HEK293 (cell line): ENCODE results near the gene CPNE4.

Experiments
- CTCF ChIA-PET: fragments of 350-600 bp; formaldehyde crosslinking; extraction: SDS; loops from one replicate; lab custom pipeline; 2021; ENCODE audit warnings: antibody characterized with exemption; lab: Yijun Ruan, JAX
- POLR2A ChIA-PET: fragments of 300-600 bp; formaldehyde crosslinking; extraction: SDS; loops from one replicate; lab custom pipeline; 2020; ENCODE audit warnings: antibody characterized with exemption, inconsistent platforms; lab: Yijun Ruan, JAX
- H3K27ac ChIP-seq: fragments of 200-500 bp; sonication (Bioruptor generic); 2 replicates; pipeline ENCODE4 v1.5.1; 2014; ENCODE audit warnings: low read depth, low read length, control low read depth, inconsistent platforms; ENCODE audit errors: extremely low read depth
- H3K36me3 ChIP-seq, 2 experiments: fragments of 200-500 bp in 1 of 2; sonication (Bioruptor generic) in 1 of 2; 1 replicate in 1 of 2; 2 replicates in 1 of 2; pipeline ENCODE4 v1.5.1; 2014 to 2017; ENCODE audit warnings: inconsistent platforms in 2 of 2, low read length in 2 of 2; ENCODE audit not compliant: control insufficient read depth in 2 of 2, insufficient read depth in 1 of 2
- H3K4me1 ChIP-seq: fragments of 200-500 bp; sonication (Bioruptor generic); 2 replicates; pipeline ENCODE4 v1.5.1; 2014; ENCODE audit warnings: mild to moderate bottlenecking, low read length, inconsistent platforms; ENCODE audit not compliant: control insufficient read depth, insufficient read depth
- H3K4me3 ChIP-seq: 2 replicates; pipeline ENCODE4 v1.5.1; 2011; ENCODE audit warnings: low read depth, mild to moderate bottlenecking, control low read depth, low read length, moderate library complexity
- H3K9me3 ChIP-seq: fragments of 200-500 bp; sonication (Bioruptor generic); 2 replicates; pipeline ENCODE4 v1.5.1; 2014; ENCODE audit warnings: low read depth, low read length, inconsistent platforms; ENCODE audit not compliant: control insufficient read depth, insufficient read depth
- HOXC10 ChIP-seq: sonication (generic); formaldehyde crosslinking; IDR thresholded peaks from 2 replicates; pipeline ENCODE4 v1.8.1; 2023; ENCODE audit warnings: mild to moderate bottlenecking, missing genetic modification reagents
- KLF1 ChIP-seq: fragments of 450-650 bp; formaldehyde crosslinking; IDR thresholded peaks from 2 replicates; pipeline ENCODE4 v1.5.1; 2016; ENCODE audit warnings: missing biosample characterization, missing genetic modification characterization
- KLF16 ChIP-seq: fragments of 450-650 bp; formaldehyde crosslinking; IDR thresholded peaks from 2 replicates; pipeline ENCODE4 v1.5.1; 2017; ENCODE audit warnings: missing biosample characterization, missing genetic modification characterization
- MYNN ChIP-seq: fragments of 450-650 bp; formaldehyde crosslinking; IDR thresholded peaks from 2 replicates; pipeline ENCODE4 v1.5.1; 2016; ENCODE audit warnings: missing biosample characterization, missing genetic modification characterization, borderline replicate concordance
- ZBTB20 ChIP-seq: fragments of 450-650 bp; formaldehyde crosslinking; IDR thresholded peaks from 2 replicates; pipeline ENCODE4 v1.5.1; 2016; ENCODE audit warnings: missing biosample characterization, missing genetic modification characterization
- ZNF140 ChIP-seq: fragments of 450-650 bp; formaldehyde crosslinking; IDR thresholded peaks from 2 replicates; pipeline ENCODE4 v1.5.1; 2016; ENCODE audit warnings: missing biosample characterization, missing genetic modification characterization
- ZNF146 ChIP-seq: fragments of 450-650 bp; formaldehyde crosslinking; IDR thresholded peaks from 2 replicates; pipeline ENCODE4 v1.5.1; 2016; ENCODE audit warnings: missing biosample characterization, missing genetic modification characterization
- ZNF155 ChIP-seq: fragments of 450-650 bp; formaldehyde crosslinking; IDR thresholded peaks from 2 replicates; pipeline ENCODE4 v1.5.1; 2016; ENCODE audit warnings: missing biosample characterization, missing genetic modification characterization
- ZNF354C ChIP-seq: fragments of 450-650 bp; formaldehyde crosslinking; IDR thresholded peaks from 2 replicates; pipeline ENCODE4 v1.5.1; 2016; ENCODE audit warnings: missing biosample characterization, missing genetic modification characterization, low read depth, borderline replicate concordance
- ZNF416 ChIP-seq: fragments of 450-650 bp; formaldehyde crosslinking; IDR thresholded peaks from 2 replicates; pipeline ENCODE4 v1.5.1; 2016; ENCODE audit warnings: missing biosample characterization, missing genetic modification characterization
- ZNF514 ChIP-seq: fragments of 450-650 bp; formaldehyde crosslinking; IDR thresholded peaks from 2 replicates; pipeline ENCODE4 v1.5.1; 2016; ENCODE audit warnings: missing biosample characterization, missing genetic modification characterization
- ZNF521 ChIP-seq: fragments of 450-650 bp; formaldehyde crosslinking; IDR thresholded peaks from 2 replicates; pipeline ENCODE4 v1.5.1; 2017; ENCODE audit warnings: missing biosample characterization, mild to moderate bottlenecking, missing genetic modification characterization
- ZNF571 ChIP-seq: fragments of 450-650 bp; formaldehyde crosslinking; IDR thresholded peaks from 2 replicates; pipeline ENCODE4 v1.5.0; 2017; ENCODE audit warnings: missing biosample characterization, missing genetic modification characterization
- ZNF701 ChIP-seq: fragments of 450-650 bp; formaldehyde crosslinking; IDR thresholded peaks from 2 replicates; pipeline ENCODE4 v1.5.1; 2016; ENCODE audit warnings: missing biosample characterization, missing genetic modification characterization
- ZNF768 ChIP-seq: fragments of 450-650 bp; formaldehyde crosslinking; IDR thresholded peaks from 2 replicates; pipeline ENCODE4 v1.5.1; 2018; ENCODE audit warnings: missing biosample characterization, mild to moderate bottlenecking, missing genetic modification characterization
- TF ChIP-seq, protein P1 (sequence below): fragments of 450-650 bp; formaldehyde crosslinking; conservative IDR thresholded peaks from 2 replicates; pipeline ENCODE4 v1.5.1; 2016; ENCODE audit warnings: low read depth, missing biosample characterization, missing genetic modification characterization
- TF ChIP-seq, protein P2 (sequence below): fragments of 450-650 bp; formaldehyde crosslinking; IDR thresholded peaks from 2 replicates; pipeline ENCODE4 v1.5.1; 2016; ENCODE audit warnings: missing biosample characterization, missing genetic modification characterization
- TF ChIP-seq, protein P3 (sequence below): fragments of 450-650 bp; formaldehyde crosslinking; IDR thresholded peaks from 2 replicates; pipeline ENCODE4 v1.5.1; 2017; ENCODE audit warnings: missing biosample characterization, missing genetic modification characterization
- TF ChIP-seq, protein P4 (sequence below): fragments of 450-650 bp; formaldehyde crosslinking; IDR thresholded peaks from 2 replicates; pipeline ENCODE4 v1.5.1; 2016; ENCODE audit warnings: missing biosample characterization, missing genetic modification characterization
- TF ChIP-seq, protein P5 (sequence below): IDR thresholded peaks from 2 replicates; pipeline ENCODE4 v1.6.1; 2011; ENCODE audit warnings: mild to moderate bottlenecking, low read depth, low read length, borderline replicate concordance
- TF ChIP-seq, protein P6 (sequence below): fragments of 450-650 bp; formaldehyde crosslinking; IDR thresholded peaks from 2 replicates; pipeline ENCODE4 v1.5.1; 2016; ENCODE audit warnings: missing biosample characterization, missing genetic modification characterization
- TF ChIP-seq, protein P7 (sequence below): fragments of 450-650 bp; formaldehyde crosslinking; IDR thresholded peaks from 2 replicates; pipeline ENCODE4 v1.5.1; 2016; ENCODE audit warnings: missing biosample characterization, missing genetic modification characterization

CPNE4 gene

DNA sequence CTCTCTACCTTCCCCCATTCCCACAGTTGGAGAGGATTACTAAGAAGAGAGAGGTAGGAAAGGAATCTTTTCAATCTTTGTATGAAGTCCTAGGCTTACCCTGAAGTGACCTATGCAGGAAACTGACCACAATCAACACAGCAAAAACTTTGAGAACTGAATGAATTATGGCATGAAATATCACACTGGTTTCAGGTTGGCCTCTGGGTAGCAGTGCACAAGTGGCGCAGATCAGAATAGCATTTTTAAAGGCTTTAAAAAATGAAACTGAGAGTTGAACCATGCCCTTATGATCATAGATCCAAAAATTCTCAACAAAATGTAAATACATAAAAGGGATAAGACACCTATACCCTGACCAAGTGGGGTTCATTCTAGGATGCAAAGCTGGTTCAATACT, 198.9 kb downstream of the CPNE4 start:
- Histone ChIP-seq H3K36me3 (no peaks in the 10 kb centered on the region), H3K4me1 (no peaks in the 10 kb centered on the region), H3K4me3 (no peak overlapping the region)
- POLR2A ChIA-PET: no interaction called here
- TF ChIP-seq HOXC10 (CRISPR knock-in tag): no peak
- TF ChIP-seq, protein P1, sequence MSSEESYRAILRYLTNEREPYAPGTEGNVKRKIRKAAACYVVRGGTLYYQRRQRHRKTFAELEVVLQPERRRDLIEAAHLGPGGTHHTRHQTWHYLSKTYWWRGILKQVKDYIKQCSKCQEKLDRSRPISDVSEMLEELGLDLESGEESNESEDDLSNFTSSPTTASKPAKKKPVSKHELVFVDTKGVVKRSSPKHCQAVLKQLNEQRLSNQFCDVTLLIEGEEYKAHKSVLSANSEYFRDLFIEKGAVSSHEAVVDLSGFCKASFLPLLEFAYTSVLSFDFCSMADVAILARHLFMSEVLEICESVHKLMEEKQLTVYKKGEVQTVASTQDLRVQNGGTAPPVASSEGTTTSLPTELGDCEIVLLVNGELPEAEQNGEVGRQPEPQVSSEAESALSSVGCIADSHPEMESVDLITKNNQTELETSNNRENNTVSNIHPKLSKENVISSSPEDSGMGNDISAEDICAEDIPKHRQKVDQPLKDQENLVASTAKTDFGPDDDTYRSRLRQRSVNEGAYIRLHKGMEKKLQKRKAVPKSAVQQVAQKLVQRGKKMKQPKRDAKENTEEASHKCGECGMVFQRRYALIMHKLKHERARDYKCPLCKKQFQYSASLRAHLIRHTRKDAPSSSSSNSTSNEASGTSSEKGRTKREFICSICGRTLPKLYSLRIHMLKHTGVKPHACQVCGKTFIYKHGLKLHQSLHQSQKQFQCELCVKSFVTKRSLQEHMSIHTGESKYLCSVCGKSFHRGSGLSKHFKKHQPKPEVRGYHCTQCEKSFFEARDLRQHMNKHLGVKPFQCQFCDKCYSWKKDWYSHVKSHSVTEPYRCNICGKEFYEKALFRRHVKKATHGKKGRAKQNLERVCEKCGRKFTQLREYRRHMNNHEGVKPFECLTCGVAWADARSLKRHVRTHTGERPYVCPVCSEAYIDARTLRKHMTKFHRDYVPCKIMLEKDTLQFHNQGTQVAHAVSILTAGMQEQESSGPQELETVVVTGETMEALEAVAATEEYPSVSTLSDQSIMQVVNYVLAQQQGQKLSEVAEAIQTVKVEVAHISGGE (tag by site-specific recombination): no peak
- TF ChIP-seq, protein P2, sequence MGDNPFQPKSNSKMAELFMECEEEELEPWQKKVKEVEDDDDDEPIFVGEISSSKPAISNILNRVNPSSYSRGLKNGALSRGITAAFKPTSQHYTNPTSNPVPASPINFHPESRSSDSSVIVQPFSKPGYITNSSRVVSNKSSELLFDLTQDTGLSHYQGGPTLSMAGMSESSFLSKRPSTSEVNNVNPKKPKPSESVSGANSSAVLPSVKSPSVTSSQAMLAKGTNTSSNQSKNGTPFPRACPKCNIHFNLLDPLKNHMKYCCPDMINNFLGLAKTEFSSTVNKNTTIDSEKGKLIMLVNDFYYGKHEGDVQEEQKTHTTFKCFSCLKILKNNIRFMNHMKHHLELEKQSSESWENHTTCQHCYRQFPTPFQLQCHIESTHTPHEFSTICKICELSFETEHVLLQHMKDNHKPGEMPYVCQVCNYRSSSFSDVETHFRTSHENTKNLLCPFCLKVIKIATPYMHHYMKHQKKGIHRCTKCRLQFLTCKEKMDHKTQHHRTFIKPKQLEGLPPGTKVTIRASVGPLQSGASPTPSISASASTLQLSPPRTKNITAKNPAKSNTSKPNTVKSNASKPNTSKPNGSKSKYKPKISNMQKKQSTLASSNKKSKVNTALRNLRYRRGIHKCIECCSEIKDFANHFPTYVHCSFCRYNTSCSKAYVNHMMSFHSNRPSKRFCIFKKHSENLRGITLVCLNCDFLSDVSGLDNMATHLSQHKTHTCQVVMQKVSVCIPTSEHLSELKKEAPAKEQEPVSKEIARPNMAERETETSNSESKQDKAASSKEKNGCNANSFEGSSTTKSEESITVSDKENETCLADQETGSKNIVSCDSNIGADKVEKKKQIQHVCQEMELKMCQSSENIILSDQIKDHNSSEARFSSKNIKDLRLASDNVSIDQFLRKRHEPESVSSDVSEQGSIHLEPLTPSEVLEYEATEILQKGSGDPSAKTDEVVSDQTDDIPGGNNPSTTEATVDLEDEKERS (tag by site-specific recombination): no peak
- TF ChIP-seq ZNF521: no peak
- no peak for TF ChIP-seq ZNF140
- TF ChIP-seq, protein P3, sequence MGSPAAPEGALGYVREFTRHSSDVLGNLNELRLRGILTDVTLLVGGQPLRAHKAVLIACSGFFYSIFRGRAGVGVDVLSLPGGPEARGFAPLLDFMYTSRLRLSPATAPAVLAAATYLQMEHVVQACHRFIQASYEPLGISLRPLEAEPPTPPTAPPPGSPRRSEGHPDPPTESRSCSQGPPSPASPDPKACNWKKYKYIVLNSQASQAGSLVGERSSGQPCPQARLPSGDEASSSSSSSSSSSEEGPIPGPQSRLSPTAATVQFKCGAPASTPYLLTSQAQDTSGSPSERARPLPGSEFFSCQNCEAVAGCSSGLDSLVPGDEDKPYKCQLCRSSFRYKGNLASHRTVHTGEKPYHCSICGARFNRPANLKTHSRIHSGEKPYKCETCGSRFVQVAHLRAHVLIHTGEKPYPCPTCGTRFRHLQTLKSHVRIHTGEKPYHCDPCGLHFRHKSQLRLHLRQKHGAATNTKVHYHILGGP (tag by site-specific recombination): no peak
- TF ChIP-seq, protein P4, sequence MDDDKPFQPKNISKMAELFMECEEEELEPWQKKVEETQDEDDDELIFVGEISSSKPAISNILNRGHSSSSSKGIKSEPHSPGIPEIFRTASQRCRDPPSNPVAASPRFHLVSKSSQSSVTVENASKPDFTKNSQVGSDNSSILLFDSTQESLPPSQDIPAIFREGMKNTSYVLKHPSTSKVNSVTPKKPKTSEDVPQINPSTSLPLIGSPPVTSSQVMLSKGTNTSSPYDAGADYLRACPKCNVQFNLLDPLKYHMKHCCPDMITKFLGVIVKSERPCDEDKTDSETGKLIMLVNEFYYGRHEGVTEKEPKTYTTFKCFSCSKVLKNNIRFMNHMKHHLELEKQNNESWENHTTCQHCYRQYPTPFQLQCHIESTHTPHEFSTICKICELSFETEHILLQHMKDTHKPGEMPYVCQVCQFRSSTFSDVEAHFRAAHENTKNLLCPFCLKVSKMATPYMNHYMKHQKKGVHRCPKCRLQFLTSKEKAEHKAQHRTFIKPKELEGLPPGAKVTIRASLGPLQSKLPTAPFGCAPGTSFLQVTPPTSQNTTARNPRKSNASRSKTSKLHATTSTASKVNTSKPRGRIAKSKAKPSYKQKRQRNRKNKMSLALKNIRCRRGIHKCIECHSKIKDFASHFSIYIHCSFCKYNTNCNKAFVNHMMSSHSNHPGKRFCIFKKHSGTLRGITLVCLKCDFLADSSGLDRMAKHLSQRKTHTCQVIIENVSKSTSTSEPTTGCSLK (tag by site-specific recombination): no peak
- no peak for TF ChIP-seq ZNF571
- TF ChIP-seq ZNF146 (tag by site-specific recombination): no peak
- TF ChIP-seq KLF1: no peak
- TF ChIP-seq, all 188 proteins: peak for 0
- H3K9me3 ChIP-seq: no peaks in the 10 kb centered on the region
- CTCF ChIA-PET: interaction anchor here (0.7 kb wide), 2 partner anchors 113 to 620 kb away, joined by 3 read pairs; no protein-coding TSS in a partner anchor
- H3K27ac ChIP-seq: no peak overlapping the region

DNA sequence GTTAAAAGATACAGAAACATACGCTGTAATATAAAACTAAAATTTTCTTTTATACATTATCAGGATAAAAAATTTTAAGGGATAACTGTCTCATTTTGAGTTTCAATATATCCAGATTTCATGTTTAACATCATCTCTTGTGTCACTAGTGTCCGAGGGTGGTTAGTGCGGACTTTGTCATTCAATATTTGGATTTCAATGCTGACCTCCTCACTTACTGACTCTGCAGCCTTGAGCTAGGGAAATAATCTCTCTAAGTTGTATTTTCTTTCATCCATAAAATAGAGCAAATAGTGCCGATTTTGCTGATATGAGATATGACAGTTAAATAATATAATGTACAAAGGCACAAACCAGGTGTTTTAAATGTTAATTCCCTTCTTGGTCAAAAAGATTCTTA, 203.2 kb downstream of the CPNE4 start:
- CTCF ChIA-PET: no interaction called here
- no peaks in the 10 kb centered on the region for H3K36me3 ChIP-seq
- H3K9me3 ChIP-seq: no peaks in the 10 kb centered on the region
- POLR2A ChIA-PET: no interaction called here
- no peak overlapping the region for H3K27ac ChIP-seq
- no peak overlapping the region for H3K4me3 ChIP-seq
- no peaks in the 10 kb centered on the region for H3K4me1 ChIP-seq
- TF ChIP-seq ZBTB20 (tag by site-specific recombination) (no peak), MYNN (tag by site-specific recombination) (no peak), ZNF514 (no peak), ZNF768 (tag by site-specific recombination) (no peak), KLF16 (no peak), ZNF354C (tag by site-specific recombination) (no peak), ZNF155 (tag by site-specific recombination) (no peak), ZNF701 (no peak), HOXC10 (CRISPR knock-in tag) (no peak), ZNF416 (tag by site-specific recombination) (no peak)
- TF ChIP-seq, protein P5, sequence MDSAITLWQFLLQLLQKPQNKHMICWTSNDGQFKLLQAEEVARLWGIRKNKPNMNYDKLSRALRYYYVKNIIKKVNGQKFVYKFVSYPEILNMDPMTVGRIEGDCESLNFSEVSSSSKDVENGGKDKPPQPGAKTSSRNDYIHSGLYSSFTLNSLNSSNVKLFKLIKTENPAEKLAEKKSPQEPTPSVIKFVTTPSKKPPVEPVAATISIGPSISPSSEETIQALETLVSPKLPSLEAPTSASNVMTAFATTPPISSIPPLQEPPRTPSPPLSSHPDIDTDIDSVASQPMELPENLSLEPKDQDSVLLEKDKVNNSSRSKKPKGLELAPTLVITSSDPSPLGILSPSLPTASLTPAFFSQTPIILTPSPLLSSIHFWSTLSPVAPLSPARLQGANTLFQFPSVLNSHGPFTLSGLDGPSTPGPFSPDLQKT: no peak
- TF ChIP-seq, protein P6, sequence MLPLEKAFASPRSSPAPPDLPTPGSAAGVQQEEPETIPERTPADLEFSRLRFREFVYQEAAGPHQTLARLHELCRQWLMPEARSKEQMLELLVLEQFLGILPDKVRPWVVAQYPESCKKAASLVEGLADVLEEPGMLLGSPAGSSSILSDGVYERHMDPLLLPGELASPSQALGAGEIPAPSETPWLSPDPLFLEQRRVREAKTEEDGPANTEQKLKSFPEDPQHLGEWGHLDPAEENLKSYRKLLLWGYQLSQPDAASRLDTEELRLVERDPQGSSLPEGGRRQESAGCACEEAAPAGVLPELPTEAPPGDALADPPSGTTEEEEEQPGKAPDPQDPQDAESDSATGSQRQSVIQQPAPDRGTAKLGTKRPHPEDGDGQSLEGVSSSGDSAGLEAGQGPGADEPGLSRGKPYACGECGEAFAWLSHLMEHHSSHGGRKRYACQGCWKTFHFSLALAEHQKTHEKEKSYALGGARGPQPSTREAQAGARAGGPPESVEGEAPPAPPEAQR: no peak
- TF ChIP-seq, protein P7, sequence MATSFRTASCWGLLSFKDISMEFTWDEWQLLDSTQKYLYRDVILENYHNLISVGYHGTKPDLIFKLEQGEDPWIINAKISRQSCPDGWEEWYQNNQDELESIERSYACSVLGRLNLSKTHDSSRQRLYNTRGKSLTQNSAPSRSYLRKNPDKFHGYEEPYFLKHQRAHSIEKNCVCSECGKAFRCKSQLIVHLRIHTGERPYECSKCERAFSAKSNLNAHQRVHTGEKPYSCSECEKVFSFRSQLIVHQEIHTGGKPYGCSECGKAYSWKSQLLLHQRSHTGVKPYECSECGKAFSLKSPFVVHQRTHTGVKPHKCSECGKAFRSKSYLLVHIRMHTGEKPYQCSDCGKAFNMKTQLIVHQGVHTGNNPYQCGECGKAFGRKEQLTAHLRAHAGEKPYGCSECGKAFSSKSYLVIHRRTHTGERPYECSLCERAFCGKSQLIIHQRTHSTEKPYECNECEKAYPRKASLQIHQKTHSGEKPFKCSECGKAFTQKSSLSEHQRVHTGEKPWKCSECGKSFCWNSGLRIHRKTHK: no peak
